Osteoblast (primary cell): ENCODE results near the gene LCAT. TPM values are rescaled to one million over a fixed set of nuclear protein-coding genes. Genes with fewer than 3 reads are reported as not detected.
A peak's percentile ranks its signal among the peaks of the same experiment; 100 is the strongest.
"Not testable (repeated sequence)": the region's sequence is repeated elsewhere in the genome, so short reads cannot be mapped to it uniquely, and the experiment has no call there.

ENCODE experiments used
- DNase-seq: peaks from one replicate; pipeline ENCODE4 v3.0.0; 2011; ENCODE audit warnings: low spot score, mixed read lengths; ENCODE audit not compliant: insufficient read length; ENCODE audit errors: missing footprints
- H2AFZ ChIP-seq: 2 replicates; pipeline ENCODE4 v1.6.0; 2011; ENCODE audit warnings: mild to moderate bottlenecking, low read length
- H3K27ac ChIP-seq: 2 replicates; pipeline ENCODE4 v1.5.1; 2011; ENCODE audit warnings: mild to moderate bottlenecking, low read depth, low read length, moderate library complexity
- H3K27me3 ChIP-seq: 2 replicates; pipeline ENCODE4 v1.6.0; 2012; ENCODE audit warnings: mild to moderate bottlenecking, control low read depth, inconsistent platforms, low read length, moderate library complexity; ENCODE audit not compliant: insufficient read depth
- H3K36me3 ChIP-seq: 2 replicates; pipeline ENCODE4 v1.5.1; 2011; ENCODE audit warnings: mild to moderate bottlenecking, low read length, control low read depth, moderate library complexity; ENCODE audit not compliant: insufficient read depth
- H3K4me1 ChIP-seq: 2 replicates; pipeline ENCODE4 v1.5.1; 2011; ENCODE audit warnings: mild to moderate bottlenecking, low read length, control low read depth, moderate library complexity; ENCODE audit not compliant: insufficient read depth
- H3K4me2 ChIP-seq: 2 replicates; pipeline ENCODE4 v1.6.0; 2011; ENCODE audit warnings: mild to moderate bottlenecking, low read length; ENCODE audit not compliant: insufficient read depth
- H3K4me3 ChIP-seq: fragments of 200-600 bp; sonication (generic); 3 replicates; pipeline ENCODE4 v1.5.1; 2012; ENCODE audit warnings: mild to moderate bottlenecking, low read length, inconsistent platforms; ENCODE audit not compliant: insufficient read depth
- H3K79me2 ChIP-seq: 2 replicates; pipeline ENCODE4 v1.6.0; 2012; ENCODE audit warnings: mild to moderate bottlenecking, low read length, control low read depth, inconsistent platforms; ENCODE audit not compliant: insufficient read depth
- H3K9me3 ChIP-seq: 2 replicates; pipeline ENCODE4 v1.5.1; 2011; ENCODE audit warnings: low read depth, low read length, control low read depth
- H4K20me1 ChIP-seq: 2 replicates; pipeline ENCODE4 v1.6.0; 2012; ENCODE audit warnings: mild to moderate bottlenecking, low read length, control low read depth; ENCODE audit not compliant: insufficient read depth
- CTCF ChIP-seq: IDR thresholded peaks from 2 replicates; pipeline ENCODE4 v1.5.1; 2011; ENCODE audit warnings: mild to moderate bottlenecking, low read depth, low read length, moderate library complexity; ENCODE audit errors: extremely low read depth
- total RNA-seq: library from RNA; depleted of rRNA; stranded (reverse); fragments of >200 nt; gene quantifications from 2 replicates; pipeline ENCODE4 v1.2.3, GENCODE V29; 2012

Gene LCAT
- total RNA-seq, 1 donor: 6.9 TPM

- Histone ChIP-seq H4K20me1 (peaks cover 53% of the 10 kb centered on the region), H3K27me3 (no peaks in the 10 kb centered on the region), H3K36me3 (peaks cover 16% of the 10 kb centered on the region), H3K27ac (peak overlapping the region; percentile 65), H3K4me3 (no peak overlapping the region), H3K4me2 (no peak overlapping the region), H3K9me3 (no peaks in the 10 kb centered on the region), H3K79me2 (peaks cover 50% of the 10 kb centered on the region), H2AFZ (no peak overlapping the region), H3K4me1 (peaks cover 25% of the 10 kb centered on the region)
- TF ChIP-seq CTCF: no peak
- DNase-seq: peak; percentile 15
Observed at GRCh38 chr16:67915831-67916723, 27.8 kb downstream of the LCAT start.

- H3K36me3 ChIP-seq: peaks cover 21% of the 10 kb centered on the region
- not testable (repeated sequence) for DNase-seq, H3K4me2 ChIP-seq, H2AFZ ChIP-seq, H3K9me3 ChIP-seq, H3K4me3 ChIP-seq, H3K27ac ChIP-seq, H3K27me3 ChIP-seq
- H3K4me1 ChIP-seq: peaks cover 25% of the 10 kb centered on the region
- H3K79me2 ChIP-seq: peaks cover 51% of the 10 kb centered on the region
- peaks cover 54% of the 10 kb centered on the region for H4K20me1 ChIP-seq
Observed at GRCh38 chr16:67915496-67915769, 28.5 kb downstream of the LCAT start.

- peaks cover 51% of the 10 kb centered on the region for H4K20me1 ChIP-seq
Observed at GRCh38 chr16:67914758-67915495, 29.0 kb downstream of the LCAT start.

GRCh38 chr16:67910158-67910557, 33.8 kb downstream of the LCAT start:
- Histone ChIP-seq H3K79me2 (peaks cover 24% of the 10 kb centered on the region), H3K27me3 (no peaks in the 10 kb centered on the region), H3K4me3 (no peak overlapping the region), H2AFZ (no peak overlapping the region), H3K27ac (no peak overlapping the region), H3K9me3 (no peaks in the 10 kb centered on the region), H3K36me3 (peaks cover 18% of the 10 kb centered on the region), H3K4me1 (no peaks in the 10 kb centered on the region), H4K20me1 (peaks cover 15% of the 10 kb centered on the region), H3K4me2 (no peak overlapping the region)
- TF ChIP-seq CTCF: no peak
- DNase-seq: peak; percentile 59

More at GRCh38 chr16:67914758-67915495, 29.0 kb downstream of the LCAT start:
- no peak for TF ChIP-seq CTCF
- Histone ChIP-seq H2AFZ (no peak overlapping the region), H3K79me2 (peaks cover 49% of the 10 kb centered on the region), H3K36me3 (peaks cover 22% of the 10 kb centered on the region), H3K9me3 (no peaks in the 10 kb centered on the region), H3K27me3 (no peaks in the 10 kb centered on the region), H3K4me2 (no peak overlapping the region), H3K4me3 (no peak overlapping the region), H3K4me1 (peaks cover 25% of the 10 kb centered on the region), H3K27ac (no peak overlapping the region)
- DNase-seq: peak; percentile 15
